CD4-positive, alpha-beta T cell treated with Interleukin-17A for 4 hours (primary cell): Measurements from ENCODE around the gene RPIA.
"Not testable (repeated sequence)": the region's sequence is repeated elsewhere in the genome, so short reads cannot be mapped to it uniquely, and the experiment has no call there.

Experiments
- DNase-seq: peaks from one replicate; pipeline ENCODE4 v3.0.0-alpha.2; 2020; ENCODE audit warnings: mixed read lengths

The RPIA gene

DNA sequence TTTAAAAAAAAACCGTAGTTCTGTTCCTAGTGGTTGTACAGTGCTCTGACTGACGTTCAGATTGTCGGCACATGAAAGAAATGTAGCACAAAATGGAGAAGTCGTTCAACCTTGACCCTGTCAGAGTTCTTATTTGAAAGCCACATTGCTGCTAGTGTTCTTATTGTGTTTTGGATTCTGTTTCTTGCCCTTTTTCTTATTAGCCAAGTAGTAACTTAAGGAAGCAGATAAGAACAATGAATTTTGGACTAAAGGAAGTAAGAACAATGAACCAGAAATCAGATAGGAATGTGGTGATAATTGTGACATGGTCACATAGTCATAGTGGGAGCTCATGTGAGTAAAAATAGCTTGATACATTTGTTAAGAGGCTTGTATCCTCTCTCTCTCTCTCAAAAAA lies 45.9 kb downstream of the RPIA start:
- DNase-seq, result no peak

DNA sequence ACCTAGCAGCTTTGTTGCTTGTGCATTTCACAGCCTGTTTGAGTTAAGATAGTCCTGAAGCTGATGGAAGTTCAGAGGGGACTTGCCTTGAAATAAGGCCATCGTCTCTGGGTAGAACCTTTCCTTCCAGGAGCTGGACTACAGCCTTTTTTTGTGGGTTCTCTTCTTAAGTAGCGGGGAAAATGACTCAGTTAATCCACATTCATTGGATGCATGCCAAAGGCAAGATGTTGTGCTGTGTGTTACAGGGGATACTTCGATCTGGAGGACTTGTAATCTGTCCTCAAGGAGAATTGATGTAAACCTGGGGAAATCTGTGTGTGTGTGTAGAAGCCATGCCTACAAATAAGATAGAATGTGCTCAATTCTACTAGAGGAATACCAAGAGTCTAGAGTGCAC lies 46.8 kb downstream of the RPIA start:
- DNase-seq, result no peak

DNA sequence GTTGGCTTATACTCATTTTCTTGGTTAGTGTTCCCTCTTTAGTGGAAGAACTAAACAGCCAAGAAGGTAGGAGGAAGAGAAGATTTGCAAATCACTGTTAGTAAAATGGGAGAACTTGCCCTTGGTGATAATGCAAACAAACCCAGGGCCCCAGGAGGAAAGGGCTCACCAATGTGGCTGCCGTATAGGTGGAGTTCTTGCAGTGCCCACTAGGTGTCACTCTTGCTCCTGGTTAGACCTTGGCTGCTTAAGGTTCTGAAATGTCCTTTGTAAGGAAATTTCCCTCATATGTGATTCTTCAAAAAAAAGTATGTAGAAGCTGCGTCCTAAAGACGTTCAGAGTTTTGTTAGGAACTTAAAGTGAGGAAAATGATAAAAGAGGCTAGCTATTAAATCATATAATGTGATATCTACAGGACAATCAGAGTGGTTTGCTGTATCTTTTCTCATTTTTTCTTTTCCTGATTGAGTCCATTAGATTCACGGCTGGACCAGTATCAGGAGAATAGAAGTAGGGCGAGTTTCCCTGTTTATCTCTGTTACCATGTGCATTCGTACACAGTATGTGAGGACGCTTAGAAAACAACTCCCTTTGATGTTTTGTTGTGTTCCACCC lies 48.6 kb downstream of the RPIA start:
- peak; percentile 78 for DNase-seq

GRCh38 chr2:88746929-88747490 lies 55.5 kb downstream of the RPIA start:
- DNase-seq, result no peak

DNA sequence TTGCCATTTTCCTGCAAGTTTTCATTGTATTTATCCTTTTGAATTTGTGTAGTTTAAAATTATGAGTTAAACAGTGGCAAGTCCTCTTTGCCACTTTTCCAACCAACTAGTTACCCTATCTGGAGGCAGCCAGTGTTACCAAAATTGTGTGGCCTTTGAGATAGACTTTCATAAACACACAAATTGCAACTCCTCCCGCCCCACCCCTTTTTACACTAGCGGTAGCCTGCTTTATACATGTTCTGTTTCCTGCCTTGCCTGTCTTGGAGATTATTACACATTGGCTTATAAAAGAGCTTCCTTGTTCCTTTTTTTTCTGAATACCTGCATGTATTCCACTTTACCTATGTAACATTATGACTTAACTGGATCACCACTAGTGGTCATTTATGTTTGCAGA lies 56.5 kb downstream of the RPIA start:
- DNase-seq, result peak; percentile 43

- DNase-seq, result no peak
These were observed 60.3 kb downstream of the RPIA start for GRCh38 chr2:88751768-88752167.

DNA sequence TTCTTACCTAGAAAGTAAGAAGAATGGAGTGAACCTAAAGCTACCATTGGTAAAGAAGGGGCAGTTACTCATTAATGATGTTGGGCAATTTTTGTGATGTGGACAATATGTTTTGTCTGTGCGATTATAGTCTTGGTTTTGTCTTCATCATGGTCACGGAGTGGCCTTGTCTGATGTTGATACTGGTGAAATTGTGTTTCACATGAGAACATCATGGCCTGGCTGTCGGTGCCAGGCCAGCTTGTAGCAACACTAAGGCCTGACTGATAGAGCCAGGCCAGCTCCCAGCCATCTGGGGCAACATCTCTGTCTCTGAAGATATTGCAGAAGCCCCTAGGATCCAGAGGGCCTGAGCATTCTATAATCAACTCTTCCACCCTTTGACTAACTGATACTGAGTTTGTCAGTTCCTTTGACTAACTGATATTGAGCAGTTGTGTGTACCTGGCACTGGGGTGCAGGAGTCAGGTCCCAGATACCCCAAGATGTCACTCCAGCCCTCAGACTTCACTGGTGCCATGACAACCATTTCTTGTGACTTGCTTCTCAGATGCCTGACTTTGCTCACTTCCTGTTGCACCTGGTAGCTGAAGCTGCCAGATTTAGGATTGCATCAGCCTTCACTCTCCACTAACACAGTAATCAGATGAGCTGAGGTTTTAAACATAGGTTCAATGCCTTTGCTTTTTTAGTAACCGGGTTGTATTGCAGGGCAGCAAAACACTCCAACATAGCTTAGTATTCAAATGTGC lies 62.5 kb downstream of the RPIA start:
- peak; percentile 48 for DNase-seq

- DNase-seq, result peak; percentile 20
These were observed 63.3 kb downstream of the RPIA start for GRCh38 chr2:88754585-88755320.

DNA sequence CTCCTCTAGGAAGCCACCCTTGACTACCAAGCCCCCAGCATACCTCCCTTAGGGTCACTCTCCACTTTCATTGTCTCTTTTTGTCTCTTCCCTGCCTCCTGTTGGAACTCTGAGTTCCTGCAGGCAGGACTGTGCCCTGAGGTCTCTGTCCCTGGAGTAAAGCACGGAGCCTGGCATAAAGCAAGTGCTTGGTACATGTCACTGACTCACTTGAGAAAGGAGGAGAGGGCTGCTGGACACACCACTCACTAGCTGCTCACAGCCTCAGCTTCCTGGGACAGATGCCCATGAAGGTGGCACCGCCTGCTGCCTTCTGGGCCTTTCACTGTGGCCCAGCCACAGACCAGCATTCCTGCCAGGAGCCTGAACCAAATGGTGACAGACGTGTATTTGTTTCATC lies 64.4 kb downstream of the RPIA start:
- no peak for DNase-seq

DNA sequence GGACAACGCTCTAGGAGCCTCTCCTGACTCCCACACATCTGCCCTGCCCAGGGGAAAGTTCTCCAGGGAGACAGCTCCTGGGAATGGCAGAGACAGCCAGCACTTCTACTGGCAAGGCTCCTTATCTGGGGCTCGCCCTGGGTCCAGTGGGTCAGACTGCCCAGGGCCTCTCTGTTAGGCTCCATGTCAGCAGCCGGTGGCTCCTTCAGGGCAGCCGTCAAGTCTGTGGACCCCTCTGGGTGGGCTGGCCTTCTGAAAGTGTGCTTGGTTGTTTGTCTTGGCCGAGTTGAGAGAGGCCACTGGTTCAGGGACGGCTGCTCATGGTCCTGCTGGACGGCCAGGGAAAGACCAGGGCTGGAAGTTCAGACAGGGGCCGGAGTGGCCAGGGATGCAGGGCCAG lies 65.6 kb downstream of the RPIA start:
- no peak for DNase-seq

- not testable (repeated sequence) for DNase-seq
These were observed 67.2 kb downstream of the RPIA start for GRCh38 chr2:88758702-88759101.

DNA sequence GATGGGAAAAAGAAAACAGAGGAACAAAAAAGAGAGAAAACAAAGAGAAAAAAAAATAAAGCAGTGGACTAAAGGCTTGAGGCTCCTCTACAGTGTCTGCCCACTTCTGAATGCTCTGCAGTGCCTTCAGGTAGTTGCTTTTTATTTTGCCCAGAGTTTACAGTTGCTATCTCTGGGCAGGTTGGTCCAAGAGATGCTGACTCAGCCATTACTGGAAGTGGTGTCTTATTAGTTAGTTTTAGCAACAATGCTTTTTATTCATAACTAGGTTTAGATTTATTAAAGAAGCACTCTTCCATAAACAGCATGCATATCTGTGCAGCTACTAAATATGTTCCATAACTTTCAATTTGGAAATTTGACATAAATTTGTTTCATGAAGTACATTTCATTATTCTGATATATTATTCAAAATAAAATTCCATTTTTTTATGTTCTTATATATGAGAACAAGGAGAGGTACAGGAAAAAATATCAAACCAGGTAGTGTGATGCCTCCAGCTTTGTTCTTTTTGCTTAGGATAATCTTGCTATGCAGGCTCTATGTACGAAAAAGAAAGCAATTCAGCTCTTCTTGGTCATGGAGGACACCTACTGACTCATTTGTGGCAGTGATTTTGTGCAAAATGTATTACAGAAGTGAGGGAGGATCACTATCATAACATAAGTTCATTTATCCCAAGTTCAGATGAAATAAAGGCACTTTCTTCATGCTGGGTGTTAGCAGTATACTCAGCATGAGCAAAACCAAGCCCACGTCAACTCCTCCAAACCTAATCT lies 69.5 kb downstream of the RPIA start:
- no peak for DNase-seq

DNA sequence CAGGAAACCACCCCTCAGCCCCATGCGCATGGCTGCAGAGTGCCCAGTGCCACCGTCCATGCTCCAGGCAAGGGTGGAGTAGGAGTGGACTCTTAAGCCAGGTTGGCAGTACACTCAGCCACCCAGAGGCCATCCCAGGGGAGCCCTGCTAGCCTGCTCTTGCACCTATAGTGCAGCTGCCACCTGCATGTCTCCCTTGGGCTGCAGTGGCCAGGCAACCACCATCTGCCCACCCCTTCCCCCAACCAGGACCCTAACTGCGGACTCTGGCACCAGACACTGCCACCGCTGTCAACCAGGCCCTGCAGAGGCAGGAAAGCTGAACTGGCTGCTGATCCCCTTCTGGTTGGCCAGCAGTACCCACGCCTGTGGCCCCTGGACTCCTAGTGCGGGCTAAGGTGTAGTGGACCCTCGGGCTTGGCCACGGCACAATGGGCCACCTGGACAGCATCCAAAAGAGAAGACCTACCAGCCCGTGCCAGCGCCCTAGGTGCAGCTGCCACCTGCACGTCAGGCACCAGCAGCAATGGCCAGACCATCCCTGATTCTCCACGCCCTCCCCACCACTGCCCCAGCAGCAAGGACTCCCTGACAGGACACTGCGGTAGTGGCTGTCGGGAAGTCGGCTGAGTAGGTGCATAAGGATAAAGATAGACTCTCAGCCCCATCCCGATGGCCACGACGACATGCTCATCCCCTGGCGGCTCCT lies 72.8 kb downstream of the RPIA start:
- DNase-seq, result no peak

- no peak for DNase-seq
These were observed 73.3 kb downstream of the RPIA start for GRCh38 chr2:88764850-88765153.

- peak; percentile 67 for DNase-seq
These were observed 73.8 kb downstream of the RPIA start for GRCh38 chr2:88765154-88765888.

GRCh38 chr2:88765889-88766481 lies 74.5 kb downstream of the RPIA start:
- not testable (repeated sequence) for DNase-seq

- no peak for DNase-seq
These were observed 78.5 kb downstream of the RPIA start for GRCh38 chr2:88770016-88770415.

GRCh38 chr2:88773233-88774028 lies 82.0 kb downstream of the RPIA start:
- DNase-seq, result not testable (repeated sequence)

DNA sequence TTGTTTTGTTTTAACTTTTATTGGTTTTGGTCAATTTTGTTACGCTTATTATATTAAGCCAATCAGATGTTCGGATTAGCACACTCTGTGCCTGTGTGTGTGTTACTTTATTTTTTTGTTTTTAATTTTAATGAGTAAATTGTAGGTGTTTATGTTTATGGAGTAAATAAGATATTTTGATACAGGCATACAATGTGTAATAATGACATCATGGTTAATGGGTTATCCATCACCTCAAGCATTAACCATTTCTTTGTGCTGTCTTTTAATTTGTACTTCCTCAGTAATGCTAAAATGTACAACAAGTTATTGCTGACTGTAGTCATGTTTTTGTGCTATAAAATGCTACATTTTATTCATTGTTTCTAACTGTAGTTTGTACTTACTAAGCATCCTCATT lies 97.7 kb downstream of the RPIA start:
- DNase-seq, result not testable (repeated sequence)

DNA sequence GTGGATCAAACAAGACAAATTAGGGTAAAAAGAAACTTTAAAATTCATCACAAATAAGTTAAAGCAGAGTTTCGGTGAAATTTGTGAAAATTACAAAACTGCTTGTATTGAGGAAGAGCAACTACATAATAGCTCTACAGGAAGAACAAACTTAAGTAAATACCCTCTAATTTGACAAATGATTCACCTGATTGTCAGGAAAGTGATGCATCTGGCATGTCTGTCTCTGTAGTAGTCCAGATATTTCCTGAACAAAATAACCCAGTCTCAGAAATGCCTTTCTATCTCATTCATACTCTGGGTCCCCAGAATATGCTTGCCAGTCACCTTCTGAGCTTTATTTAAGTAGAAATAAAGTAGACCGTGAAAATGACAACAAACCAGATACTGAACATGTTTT lies 104.5 kb downstream of the RPIA start:
- not testable (repeated sequence) for DNase-seq
